NCI-H69 (cell line): ENCODE data around the gene AOC2.
"Not testable (repeated sequence)": the region's sequence is repeated elsewhere in the genome, so short reads cannot be mapped to it uniquely, and the experiment has no call there.

Experiments
- DNase-seq: peaks from one replicate; lab custom pipeline; 2025; lab: John Stamatoyannopoulos, UW

The AOC2 gene

DNA sequence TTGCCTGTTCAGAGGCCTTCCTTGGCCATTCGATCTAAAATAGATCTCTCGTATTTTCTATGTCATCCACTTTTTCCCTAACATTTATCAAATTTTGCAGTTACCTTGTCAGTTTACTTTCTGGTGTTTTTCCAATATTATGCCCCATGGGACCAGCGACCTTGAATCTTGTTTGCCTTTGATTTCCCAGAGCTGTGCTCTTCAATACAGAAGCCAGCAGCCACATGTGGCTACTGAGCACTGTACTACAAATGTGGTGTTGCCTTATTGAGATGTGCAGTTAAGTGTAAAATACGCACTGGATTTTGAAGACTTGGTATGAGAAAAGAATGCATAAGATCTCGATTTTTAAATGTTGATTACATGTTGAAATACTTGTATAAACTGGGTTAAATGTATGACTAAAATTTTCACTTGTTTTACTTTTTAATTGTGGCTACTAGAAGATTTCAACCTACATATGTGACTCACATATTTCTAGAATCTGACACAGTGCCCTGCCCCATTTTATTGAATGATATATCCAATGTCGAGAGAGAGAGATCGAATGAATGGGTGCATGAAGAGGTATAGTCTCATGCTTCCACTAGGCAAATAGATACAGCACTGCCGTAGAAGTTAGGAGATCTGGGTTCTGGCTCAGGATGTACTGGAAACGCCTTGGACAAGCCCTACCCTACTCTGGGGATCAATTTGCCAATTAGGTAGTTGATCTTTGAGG, 12.0 kb upstream of the AOC2 start:
- no peak for DNase-seq

DNA sequence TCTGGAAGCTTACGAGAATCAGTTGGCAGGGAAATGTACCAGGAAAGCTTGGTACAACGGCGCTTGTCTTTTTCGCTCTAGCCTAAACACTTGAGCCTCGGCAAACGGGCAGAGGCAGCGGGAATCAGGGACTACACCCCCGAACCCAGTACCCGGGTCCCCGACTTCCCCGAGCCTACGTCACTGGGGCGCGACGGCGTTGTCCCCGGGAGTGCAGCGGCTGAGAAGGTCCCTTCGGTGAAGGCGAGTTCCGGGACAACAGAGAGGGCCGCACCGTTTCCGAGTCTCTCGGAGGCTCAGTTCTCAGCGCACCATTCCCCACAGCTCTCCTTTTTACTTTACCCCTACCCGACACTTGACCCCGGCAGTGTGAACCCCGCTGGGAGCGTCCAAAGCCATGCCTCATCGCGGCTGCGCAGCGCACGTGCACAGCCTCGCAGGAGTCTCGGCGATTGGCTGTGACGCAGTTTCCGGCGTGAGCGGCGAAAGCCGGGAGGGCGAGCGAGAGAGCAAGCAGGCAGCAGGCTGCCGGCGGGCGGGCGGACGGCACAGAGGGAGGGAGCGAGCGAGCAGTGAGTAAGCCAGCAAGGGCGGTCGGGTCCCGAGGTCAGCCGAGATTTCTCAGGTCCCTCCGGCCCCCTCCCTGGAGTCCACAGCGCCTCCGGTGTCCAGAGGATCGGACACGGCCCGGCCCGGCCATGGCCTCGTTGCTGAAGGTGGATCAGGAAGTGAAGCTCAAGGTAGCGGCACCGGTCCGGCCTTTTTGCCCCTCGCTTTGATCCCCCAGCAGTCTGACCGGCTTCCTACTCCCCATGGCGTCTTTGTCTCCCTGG, 11.2 kb upstream of the AOC2 start, which contains the start of gene PSME3:
Gene PSME3 (plus strand): TSS at position 464 of the 833 bp plus-strand sequence. CDS start 235 bp downstream, at position 699.
- DNase-seq: peak; percentile 96

DNA sequence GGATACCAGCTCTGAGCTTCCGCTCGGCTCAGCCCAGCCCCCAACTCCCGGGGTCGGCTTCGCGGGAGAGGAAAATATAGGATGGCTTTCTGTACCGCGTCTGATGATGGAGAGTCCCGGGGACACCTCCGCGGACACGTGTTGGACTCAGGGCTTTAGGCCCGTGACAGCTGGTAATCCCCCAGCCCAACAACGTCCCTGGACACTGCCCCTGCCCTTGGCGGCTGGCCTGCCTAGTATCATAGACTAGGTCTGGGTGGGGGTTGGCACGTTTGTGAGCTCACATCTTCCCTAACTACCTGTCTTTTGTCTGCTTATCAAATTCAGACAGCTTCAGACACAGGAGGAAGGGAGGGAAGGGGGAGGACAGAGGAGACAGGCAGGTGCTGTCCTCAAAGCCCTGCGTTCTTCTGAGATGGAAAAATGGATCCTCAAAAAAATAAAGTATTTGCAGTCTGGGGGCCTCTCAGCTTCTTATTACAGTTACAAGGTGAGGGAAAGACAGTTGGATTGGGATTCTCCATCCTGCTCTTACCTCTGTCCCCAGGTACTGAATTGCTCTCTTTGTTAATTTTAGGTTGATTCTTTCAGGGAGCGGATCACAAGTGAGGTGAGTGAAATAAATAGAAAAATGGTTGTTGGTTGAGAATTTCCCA, 10.5 kb upstream of the AOC2 start:
- DNase-seq: no peak

DNA sequence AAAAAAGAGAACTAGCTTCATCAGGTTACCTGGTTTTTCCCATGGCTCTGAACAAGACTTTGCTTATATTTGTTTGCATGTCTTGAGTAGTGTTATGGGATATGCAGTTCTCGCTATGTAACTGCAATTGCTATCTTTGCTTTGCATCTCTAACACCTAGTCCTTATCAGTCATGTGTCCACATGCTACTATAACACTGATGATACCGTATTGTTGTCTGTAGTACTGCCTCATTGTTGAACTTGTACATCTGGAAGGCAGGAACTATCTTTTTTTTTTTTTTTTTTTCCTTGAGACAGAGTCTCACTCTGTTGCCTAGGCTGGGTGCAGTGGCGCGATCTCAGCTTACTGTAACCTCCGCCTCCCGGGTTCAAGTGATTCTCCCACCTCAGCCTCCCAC, 8.6 kb upstream of the AOC2 start:
- no peak for DNase-seq

DNA sequence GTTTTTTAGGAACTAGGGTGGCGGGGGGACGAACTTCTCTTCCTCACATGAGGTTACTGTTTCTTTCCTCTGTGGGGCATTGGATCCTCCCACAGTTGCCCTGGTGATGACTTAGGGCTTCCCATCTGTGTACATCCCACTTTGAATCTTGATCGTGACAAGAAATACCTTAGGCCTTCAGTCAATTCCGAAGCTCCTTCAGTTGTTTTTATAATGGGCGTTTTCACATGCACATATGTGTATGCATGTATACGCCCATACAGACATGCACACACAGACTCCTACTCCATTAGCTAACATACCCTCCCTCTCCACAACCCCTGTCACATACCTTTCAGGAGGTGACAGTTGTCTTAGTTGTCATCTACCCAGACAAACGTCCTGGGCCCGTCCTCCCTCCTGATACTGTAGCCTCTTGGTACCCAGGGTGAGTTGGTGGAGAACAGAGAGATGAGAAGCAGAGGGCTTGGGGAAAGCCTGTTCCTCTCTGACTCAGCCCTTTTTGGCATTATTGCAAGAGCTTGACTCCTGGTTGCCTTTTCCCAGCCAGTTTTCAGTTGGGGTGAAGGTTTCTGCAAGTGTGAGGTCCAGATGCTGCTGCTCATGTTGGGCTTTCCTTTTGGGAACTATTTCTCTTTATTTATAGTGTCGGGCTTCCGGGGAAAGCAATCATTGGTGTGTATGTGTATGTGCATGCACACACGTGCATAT, 2.2 kb upstream of the AOC2 start:
- no peak for DNase-seq

DNA sequence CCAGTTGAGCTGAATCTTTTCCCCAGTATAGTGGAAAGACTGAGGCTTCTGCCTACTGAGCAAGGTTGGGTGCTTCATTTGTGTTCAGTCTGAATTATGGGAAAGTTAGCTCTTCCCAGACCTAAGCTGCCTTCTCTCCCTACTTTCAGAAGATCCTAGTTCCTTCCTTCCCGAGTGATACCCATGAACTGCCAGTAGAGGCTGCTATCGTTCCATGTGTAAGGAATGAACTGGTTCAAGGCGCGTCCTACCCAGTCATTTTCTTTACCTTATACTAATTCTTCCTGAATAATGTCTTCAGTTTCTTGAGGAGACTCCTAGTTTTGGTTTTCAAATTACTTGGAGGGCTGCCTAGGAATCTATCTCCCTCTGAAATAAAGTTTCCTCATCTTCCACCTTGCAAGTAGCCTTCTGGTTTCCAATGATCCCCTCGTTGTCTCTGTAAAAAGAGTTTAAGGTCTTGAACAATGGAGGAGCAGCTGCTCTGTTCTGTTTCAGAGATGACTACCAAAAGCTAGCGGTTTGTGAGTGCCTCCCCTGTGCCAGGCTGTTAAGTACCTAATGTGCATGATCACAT, 934 bp upstream of the AOC2 start:
- peak; percentile 71 for DNase-seq

DNA sequence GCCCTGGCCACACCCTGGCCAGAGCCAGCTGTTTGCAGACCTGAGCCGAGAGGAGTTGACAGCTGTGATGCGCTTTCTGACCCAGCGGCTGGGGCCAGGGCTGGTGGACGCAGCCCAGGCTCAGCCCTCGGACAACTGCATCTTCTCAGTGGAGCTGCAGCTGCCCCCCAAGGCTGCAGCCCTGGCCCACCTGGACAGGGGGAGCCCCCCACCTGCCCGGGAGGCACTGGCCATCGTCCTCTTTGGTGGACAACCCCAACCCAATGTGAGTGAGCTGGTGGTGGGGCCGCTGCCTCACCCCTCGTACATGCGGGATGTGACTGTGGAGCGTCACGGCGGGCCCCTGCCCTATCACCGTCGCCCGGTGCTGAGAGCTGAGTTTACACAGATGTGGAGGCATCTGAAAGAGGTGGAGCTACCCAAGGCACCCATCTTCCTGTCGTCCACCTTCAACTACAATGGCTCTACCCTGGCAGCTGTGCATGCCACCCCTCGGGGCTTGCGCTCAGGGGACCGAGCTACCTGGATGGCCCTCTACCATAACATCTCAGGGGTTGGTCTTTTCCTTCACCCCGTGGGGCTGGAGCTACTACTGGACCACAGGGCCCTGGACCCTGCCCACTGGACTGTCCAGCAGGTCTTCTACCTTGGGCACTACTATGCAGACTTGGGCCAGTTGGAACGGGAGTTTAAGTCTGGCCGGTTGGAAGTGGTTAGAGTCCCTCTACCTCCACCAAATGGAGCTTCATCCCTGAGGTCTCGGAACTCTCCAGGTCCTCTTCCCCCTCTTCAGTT, 578 bp downstream of the AOC2 start:
- no peak for DNase-seq

DNA sequence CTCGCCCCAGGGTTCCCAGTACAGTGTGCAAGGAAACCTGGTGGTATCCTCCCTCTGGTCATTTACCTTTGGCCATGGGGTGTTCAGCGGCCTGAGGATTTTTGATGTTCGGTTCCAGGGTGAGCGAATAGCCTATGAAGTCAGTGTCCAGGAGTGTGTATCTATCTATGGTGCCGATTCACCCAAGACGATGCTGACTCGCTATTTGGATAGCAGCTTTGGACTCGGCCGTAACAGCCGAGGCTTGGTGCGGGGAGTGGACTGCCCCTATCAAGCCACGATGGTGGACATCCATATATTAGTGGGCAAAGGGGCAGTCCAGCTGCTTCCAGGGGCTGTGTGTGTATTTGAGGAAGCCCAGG, 1.2 kb downstream of the AOC2 start:
- no peak for DNase-seq

DNA sequence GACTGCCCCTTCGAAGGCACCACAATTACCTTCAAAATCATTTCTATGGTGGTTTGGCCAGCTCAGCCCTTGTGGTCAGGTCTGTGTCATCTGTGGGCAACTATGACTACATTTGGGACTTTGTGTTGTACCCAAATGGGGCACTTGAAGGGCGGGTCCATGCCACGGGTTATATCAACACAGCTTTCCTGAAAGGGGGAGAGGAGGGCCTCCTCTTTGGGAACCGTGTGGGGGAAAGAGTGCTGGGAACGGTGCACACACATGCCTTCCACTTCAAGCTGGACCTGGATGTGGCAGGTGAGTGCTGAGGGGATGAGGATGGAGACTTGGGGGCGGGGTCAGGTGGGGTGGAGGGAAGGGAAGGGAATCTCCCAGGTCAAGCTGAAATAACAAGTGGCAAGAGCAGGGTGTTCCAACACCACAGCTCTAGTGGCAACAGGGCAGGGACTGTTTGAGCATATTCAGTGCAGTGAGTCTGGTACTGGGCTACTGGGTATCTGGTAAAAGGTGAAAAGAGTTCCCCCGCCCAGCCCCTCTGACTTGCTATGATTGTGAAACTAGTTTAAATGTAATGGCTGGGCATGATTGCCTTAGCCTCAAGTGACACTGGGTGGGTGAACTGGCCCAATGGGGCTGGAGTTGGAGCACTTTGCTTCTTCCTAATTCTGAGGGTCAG, 1.7 kb downstream of the AOC2 start:
- no peak for DNase-seq

DNA sequence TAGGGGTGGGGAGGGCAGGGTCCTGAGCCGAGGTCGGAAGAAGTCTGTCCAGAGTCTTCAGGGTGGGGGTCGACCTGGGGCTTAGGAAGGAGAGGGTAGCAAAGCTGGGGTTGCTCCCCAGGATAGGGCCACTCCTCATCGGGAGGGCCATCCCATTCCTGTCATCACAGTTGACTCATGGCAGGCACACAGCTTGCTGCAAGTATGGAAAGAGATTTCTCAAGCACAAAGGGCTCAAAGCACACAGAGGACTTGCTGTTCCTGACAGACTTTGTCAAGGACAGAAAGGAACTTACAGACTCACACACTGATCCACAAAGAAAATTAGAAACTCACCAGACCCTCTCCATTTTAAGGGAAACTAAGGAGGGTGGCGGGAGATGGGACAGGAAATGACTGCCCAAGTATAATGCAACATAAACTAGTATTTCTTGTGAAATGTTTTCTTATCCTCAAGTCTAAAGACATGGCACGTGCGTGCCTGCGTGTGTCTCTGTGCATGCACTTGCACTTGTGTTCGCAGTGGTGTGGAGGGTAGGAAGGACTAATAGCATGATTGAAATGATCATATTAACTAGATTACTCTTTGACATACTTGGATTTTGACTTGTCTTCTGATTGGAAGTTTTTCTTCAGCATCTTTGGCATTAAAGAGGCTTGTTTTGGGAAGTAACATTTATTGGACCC, 2.4 kb downstream of the AOC2 start:
- peak; percentile 17 for DNase-seq

DNA sequence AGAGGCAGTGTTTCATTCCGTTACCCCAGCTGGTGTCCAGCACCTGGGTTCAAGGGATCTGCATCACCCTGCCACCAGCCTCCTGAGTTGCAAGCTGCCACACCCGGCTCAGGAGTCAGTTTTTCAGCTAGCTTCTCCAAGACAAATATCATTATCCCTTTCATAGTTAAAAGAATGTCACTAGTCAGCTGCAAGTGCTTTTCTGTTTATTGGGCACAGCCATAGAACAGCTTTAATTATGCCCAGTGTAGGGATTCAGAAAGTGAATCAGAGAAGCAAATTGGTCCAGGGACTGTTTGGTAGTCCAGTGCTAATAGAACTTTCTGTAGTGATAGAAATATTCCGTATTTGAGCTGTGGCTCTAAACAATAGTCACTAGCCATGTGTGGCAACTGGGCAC, 3.7 kb downstream of the AOC2 start:
- peak; percentile 47 for DNase-seq

DNA sequence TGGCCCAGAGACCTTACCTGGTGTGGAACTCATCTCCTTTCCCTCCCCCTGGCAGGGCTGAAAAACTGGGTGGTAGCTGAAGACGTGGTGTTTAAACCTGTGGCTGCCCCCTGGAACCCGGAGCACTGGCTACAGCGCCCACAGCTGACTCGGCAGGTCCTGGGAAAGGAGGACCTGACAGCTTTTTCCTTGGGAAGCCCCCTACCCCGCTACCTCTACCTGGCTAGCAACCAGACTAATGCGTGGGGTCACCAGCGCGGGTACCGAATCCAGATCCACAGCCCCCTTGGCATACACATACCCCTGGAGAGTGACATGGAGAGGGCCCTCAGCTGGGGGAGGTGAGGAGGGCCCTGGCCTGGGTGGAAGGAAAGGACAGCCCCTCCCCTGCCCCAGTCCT, 4.7 kb downstream of the AOC2 start:
- DNase-seq: no peak

DNA sequence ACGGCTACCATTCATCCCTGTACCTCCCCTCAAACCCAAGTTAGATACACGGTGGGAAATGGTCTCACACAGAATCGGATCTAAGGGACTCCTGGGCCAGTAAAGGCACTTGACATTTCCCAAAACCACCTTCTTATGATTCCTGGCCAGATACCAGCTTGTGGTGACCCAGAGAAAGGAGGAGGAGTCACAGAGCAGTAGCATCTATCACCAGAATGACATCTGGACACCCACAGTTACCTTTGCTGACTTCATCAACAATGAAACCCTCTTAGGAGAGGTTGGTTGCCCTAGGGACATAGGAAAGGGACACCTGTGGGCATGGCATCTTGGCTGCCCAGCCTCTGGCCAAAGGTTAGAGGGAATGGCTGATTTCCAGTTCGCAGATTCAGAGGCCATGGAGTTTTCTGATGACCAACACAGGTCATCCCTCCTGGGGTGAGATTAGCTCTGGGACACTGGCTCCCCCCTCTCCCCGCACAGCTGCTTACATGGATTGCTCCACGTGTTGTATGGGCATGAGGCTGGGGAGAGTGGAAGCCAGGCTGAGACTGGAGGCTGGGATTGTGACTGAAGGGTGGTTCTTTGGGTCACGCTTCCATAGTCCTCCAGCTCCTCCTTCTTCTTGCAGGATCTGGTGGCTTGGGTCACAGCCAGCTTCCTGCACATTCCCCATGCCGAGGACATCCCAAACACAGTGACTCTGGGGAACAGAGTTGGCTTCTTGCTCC, 5.2 kb downstream of the AOC2 start:
- DNase-seq: peak; percentile 12

DNA sequence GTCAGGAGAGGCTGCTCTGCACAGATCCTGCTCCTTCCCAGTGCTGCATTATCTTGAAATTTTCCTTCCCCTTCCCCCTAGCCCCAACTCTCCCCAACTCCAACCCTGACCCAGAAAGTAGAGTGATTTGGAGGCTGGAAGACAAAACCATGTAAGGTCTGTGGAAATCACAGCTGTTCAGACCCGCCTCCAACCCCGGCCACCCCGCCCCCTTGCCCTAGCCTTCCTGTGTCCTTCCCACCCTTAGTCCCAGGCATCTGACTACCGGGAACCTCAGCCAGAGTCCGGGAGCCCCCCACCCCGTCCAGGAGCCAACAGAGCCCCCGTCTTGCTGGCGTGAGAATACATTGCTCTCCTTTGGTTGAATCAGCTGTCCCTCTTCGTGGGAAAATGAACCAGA, 6.6 kb downstream of the AOC2 start, which contains the start of gene AOC3:
Gene AOC3 (plus strand): TSS at position 246 of the 400 bp plus-strand sequence. CDS start 145 bp downstream, at position 391.
- DNase-seq: no peak

DNA sequence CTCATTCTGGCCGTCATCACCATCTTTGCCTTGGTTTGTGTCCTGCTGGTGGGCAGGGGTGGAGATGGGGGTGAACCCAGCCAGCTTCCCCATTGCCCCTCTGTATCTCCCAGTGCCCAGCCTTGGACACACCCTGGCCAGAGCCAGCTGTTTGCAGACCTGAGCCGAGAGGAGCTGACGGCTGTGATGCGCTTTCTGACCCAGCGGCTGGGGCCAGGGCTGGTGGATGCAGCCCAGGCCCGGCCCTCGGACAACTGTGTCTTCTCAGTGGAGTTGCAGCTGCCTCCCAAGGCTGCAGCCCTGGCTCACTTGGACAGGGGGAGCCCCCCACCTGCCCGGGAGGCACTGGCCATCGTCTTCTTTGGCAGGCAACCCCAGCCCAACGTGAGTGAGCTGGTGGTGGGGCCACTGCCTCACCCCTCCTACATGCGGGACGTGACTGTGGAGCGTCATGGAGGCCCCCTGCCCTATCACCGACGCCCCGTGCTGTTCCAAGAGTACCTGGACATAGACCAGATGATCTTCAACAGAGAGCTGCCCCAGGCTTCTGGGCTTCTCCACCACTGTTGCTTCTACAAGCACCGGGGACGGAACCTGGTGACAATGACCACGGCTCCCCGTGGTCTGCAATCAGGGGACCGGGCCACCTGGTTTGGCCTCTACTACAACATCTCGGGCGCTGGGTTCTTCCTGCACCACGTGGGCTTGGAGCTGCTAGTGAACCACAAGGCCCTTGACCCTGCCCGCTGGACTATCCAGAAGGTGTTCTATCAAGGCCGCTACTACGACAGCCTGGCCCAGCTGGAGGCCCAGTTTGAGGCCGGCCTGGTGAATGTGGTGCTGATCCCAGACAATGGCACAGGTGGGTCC, 7.2 kb downstream of the AOC2 start:
- not testable (repeated sequence) for DNase-seq

DNA sequence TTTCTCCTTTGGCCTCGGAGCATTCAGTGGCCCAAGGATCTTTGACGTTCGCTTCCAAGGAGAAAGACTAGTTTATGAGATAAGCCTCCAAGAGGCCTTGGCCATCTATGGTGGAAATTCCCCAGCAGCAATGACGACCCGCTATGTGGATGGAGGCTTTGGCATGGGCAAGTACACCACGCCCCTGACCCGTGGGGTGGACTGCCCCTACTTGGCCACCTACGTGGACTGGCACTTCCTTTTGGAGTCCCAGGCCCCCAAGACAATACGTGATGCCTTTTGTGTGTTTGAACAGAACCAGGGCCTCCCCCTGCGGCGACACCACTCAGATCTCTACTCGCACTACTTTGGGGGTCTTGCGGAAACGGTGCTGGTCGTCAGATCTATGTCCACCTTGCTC, 8.0 kb downstream of the AOC2 start:
- DNase-seq: no peak

DNA sequence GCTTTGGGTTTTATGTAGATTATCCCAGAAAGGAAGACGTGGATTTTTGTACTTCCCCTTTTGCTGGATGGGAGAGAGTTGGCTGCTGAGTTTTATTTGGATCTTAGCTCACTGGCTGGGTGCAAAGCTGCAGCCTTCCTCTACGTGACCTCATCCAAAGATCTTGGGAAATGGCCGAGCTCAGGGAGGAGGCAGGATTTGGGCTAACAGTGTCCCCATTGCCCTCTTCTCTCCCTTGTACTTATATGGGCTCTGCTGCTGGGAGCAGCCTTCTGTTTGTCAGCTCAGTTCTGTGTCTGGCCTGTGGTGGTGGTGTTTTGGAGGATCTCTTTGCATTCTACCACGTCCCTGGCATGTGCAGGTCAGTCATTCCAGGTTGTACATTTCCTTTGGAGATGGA, 8.6 kb downstream of the AOC2 start:
- DNase-seq: no peak

DNA sequence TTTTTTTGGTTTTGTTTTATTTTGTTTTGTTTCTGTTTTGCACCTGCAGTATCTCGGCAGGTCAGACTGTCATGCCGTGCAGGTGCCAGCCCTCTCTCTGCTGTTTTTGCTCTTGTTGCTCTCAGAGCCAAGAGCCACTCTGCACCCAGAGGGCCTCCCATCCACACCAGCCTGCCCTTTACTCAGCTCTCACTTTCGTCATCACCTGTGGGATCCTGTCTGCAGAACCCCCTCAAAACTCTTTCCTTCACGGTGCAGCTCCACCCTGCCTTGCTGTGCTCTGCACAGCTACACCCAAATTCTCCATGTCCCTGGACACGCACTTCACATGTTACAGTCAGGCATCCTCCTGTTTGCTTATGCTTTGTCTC, 9.2 kb downstream of the AOC2 start:
- DNase-seq: no peak
